ENCODE results near the gene DDX54.
"Not testable (repeated sequence)": the region's sequence is repeated elsewhere in the genome, so short reads cannot be mapped to it uniquely, and the experiment has no call there.

Gene DDX54

GRCh38 chr12:113120670-113121370, 64.5 kb downstream of the DDX54 start:
- Mint-ChIP-seq H3K36me3 (ENCODE audit: low read depth) (peaks cover 2% of the 10 kb centered on the region), H3K27ac (no peak overlapping the region), H3K4me3 (no peak overlapping the region), H3K4me1 (no peaks in the 10 kb centered on the region), H3K9me3 (peaks cover 4% of the 10 kb centered on the region), H3K27me3 (peaks cover 3% of the 10 kb centered on the region)
- ATAC-seq (no peak), DNase-seq (no peak)

DNA sequence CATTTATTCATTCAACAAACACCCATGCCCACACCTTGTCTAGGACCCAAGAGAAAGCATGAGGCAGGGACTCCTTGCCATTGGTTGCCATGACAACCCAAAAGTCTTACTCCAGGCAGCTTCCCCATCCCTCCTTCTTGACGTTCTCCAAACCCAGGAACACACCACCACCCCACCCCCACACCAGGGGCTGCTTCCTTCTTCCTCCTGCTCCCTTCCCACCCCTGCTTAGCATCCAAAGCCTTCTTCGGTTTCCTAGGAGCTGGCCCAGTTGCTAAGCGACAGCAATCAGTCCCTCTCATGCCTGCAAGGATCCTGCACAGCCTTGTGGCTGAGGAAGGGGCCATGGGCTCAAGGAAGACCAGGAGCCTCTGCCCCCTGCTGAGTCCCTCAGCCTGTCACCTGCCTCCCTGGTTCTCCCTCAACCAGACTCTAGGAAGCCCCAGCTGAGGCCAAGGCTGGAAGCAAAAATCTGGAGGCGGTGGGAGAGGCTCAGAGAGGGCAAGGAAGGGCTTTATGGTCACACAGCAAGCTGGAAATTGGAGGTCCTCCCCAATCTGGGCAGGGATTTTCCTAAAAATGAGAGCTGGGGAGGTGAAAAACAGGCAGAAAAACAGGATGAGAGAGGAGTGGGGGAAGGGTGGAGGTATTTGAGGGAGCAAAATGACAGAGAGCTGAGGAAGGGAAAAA, 65.2 kb downstream of the DDX54 start:
- ATAC-seq (no peak), DNase-seq (no peak)
- Mint-ChIP-seq H3K4me3 (no peak overlapping the region), H3K4me1 (no peaks in the 10 kb centered on the region), H3K27ac (no peak overlapping the region), H3K9me3 (peaks cover 4% of the 10 kb centered on the region), H3K36me3 (ENCODE audit: low read depth) (peaks cover 2% of the 10 kb centered on the region), H3K27me3 (peaks cover 3% of the 10 kb centered on the region)

DNA sequence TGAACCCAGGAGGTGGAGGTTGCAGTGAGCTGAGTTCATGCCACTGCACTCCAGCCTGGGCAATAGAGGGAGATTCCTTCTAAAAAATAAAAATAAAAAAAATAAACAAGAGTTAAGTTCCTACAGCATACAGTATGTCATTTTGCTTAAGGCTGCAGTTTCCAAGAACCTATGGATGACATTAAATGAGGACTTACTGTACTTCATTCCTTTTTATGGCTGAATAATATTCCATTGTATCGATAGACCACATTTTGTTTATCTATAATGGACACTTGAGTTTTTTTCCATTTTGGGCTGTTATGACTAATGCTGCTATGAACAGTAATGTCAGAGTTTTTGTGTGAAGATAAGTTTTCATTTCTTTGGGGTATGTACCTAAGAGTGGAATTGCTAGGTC, 67.1 kb downstream of the DDX54 start:
- Mint-ChIP-seq H3K9me3 (peaks cover 4% of the 10 kb centered on the region), H3K27me3 (peaks cover 3% of the 10 kb centered on the region), H3K27ac (no peak overlapping the region), H3K4me3 (no peak overlapping the region), H3K36me3 (ENCODE audit: low read depth) (peaks cover under 1% of the 10 kb centered on the region), H3K4me1 (no peaks in the 10 kb centered on the region)
- ATAC-seq: no peak
- no peak for DNase-seq

GRCh38 chr12:113117684-113118083, 67.6 kb downstream of the DDX54 start:
- DNase-seq; H3K36me3 Mint-ChIP-seq (ENCODE audit: low read depth); H3K4me3 Mint-ChIP-seq: not testable (repeated sequence)

GRCh38 chr12:113116875-113117274, 68.4 kb downstream of the DDX54 start:
- Mint-ChIP-seq H3K27ac (no peak overlapping the region), H3K4me1 (no peaks in the 10 kb centered on the region), H3K9me3 (no peaks in the 10 kb centered on the region), H3K4me3 (no peak overlapping the region), H3K36me3 (ENCODE audit: low read depth) (no peaks in the 10 kb centered on the region), H3K27me3 (peaks cover 3% of the 10 kb centered on the region)
- DNase-seq (no peak), ATAC-seq (no peak)

More at GRCh38 chr12:113117684-113118083, 67.6 kb downstream of the DDX54 start:
- H3K27ac Mint-ChIP-seq, H3K4me1 Mint-ChIP-seq, H3K27me3 Mint-ChIP-seq, H3K9me3 Mint-ChIP-seq: not testable (repeated sequence)
- ATAC-seq: peak; percentile 18

DNA sequence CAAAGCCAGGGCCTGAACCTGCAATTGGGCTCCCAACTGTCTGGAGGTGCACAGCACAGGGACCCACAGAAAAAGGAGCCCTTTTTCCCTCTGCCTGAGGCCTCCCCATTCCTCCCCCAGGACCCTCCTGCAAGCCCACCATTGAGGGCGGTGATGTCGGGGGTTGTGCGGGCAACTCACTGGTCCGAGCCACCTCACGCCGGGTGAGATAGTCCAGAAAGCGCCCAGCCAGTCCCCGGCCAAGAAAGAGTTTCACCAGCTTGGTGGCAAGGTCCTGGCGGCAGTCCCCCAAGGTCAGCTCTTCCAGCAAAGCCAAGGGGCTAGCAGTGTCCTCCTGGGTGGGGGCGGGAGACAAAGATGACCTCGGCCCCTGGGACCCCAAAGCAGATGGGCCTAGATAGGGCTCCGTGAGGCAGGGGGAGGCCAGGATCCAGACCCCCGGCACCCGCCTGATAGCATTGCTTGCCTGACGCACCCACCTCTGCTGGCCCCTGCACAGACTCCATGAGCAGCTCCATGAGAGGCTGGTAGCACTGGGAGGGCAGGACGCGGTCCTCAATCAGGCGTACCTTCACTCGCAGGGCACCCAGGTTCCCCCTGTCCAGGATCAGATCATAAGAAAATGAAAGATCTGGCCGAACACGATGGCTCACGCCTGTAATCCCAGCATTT, 69.7 kb downstream of the DDX54 start:
- ATAC-seq: no peak

DNA sequence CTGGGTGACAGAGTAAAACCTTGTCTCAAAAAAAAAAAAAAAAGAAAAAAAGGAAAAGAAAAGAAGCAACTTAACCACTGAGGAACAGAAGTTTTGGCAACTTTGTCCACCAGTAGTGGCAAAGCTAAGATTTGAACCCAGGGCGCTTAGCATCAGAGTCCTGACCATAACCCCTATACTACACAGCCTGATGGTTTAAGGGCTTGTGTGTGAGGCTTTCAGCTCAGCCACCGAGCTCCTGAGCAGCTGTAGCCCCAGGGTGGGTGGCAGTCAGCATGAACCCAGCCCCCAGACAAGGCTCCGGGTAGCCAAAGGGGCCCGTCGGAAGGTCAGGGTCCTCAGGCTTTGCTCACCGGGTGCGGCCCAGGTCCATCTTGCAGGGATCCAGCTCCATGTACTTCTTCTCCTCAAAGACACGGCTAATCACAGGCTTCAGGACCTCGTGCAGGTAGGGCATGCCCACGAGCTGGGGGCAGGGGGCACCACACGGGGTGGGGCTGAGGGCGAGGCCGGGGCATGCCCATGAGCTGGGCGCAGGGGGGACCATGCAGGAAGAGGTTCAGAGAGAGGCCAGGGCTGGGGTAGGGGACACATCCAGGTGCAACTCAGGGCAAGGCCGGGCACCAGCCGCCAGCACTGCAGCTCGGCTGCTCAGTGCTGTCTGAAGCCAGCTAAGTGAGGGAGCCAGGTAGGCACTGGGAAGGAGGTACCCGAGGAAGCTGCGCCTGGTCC, 70.7 kb downstream of the DDX54 start:
- H3K27ac Mint-ChIP-seq: no peak overlapping the region
- H3K9me3 Mint-ChIP-seq: no peaks in the 10 kb centered on the region
- no peak for ATAC-seq
- no peaks in the 10 kb centered on the region for H3K36me3 Mint-ChIP-seq (ENCODE audit: low read depth)
- peaks cover 6% of the 10 kb centered on the region for H3K4me1 Mint-ChIP-seq
- no peaks in the 10 kb centered on the region for H3K27me3 Mint-ChIP-seq
- no peak overlapping the region for H3K4me3 Mint-ChIP-seq
- DNase-seq: no peak

More for the DNA sequence above, 69.7 kb downstream of the DDX54 start:
- Mint-ChIP-seq H3K4me3 (no peak overlapping the region), H3K4me1 (no peaks in the 10 kb centered on the region), H3K27ac (no peak overlapping the region), H3K36me3 (ENCODE audit: low read depth) (no peaks in the 10 kb centered on the region), H3K9me3 (no peaks in the 10 kb centered on the region), H3K27me3 (peaks cover 3% of the 10 kb centered on the region)
- no peak for DNase-seq

DNA sequence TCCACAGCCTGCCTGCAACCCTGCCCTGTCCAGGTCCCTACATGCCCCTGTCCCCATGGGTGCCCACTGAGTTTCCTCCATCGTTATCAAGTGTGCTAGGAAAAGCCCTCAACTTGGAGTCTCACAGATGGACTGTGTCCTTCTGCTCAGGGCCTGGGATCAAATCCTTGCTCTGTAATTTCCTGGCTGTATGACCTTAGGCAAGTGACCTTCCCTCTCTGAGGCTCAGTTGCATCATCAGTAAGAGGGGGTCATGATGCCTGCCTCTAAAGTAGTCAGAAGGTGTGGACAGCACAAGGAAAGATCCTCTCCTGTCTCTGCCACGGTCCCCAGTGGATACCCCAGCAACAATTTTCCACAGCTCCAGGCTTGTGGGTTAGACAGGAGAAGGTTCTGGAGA, 71.9 kb downstream of the DDX54 start:
- Mint-ChIP-seq H3K4me3 (no peak overlapping the region), H3K4me1 (peaks cover 6% of the 10 kb centered on the region), H3K9me3 (no peaks in the 10 kb centered on the region), H3K36me3 (ENCODE audit: low read depth) (no peaks in the 10 kb centered on the region), H3K27me3 (no peaks in the 10 kb centered on the region), H3K27ac (no peak overlapping the region)
- ATAC-seq (no peak), DNase-seq (no peak)

GRCh38 chr12:113112043-113112899, 73.0 kb downstream of the DDX54 start:
- Mint-ChIP-seq H3K27me3 (no peaks in the 10 kb centered on the region), H3K27ac (no peak overlapping the region)

DNA sequence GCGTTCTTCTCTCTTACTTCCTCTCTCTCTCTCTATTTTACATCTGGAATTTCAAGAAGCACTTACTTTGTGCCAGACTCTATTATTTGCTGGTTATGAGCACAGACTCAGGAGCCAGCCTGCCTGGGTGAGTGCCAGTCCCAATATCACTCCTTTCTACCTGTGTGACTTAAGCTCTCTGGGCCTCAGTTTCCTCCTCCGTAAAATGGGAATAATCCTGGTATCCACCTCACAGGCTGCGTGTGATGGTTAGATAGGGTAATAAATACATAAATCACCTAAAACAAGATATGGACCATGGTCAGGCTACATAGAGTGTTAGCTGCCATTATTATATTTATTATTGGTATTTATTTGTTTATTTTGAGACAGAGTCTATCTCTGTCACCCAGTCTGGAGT, 74.0 kb downstream of the DDX54 start:
- Mint-ChIP-seq H3K36me3 (ENCODE audit: low read depth) (no peaks in the 10 kb centered on the region), H3K4me1 (peaks cover 6% of the 10 kb centered on the region), H3K4me3 (no peak overlapping the region), H3K9me3 (no peaks in the 10 kb centered on the region), H3K27me3 (no peaks in the 10 kb centered on the region), H3K27ac (no peak overlapping the region)
- DNase-seq (no peak), ATAC-seq (no peak)

More at GRCh38 chr12:113112043-113112899, 73.0 kb downstream of the DDX54 start:
- Mint-ChIP-seq H3K36me3 (ENCODE audit: low read depth) (no peaks in the 10 kb centered on the region), H3K4me1 (peaks cover 6% of the 10 kb centered on the region), H3K9me3 (no peaks in the 10 kb centered on the region), H3K4me3 (no peak overlapping the region)
- no peak for ATAC-seq
- no peak for DNase-seq

GRCh38 chr12:113109872-113110599, 75.2 kb downstream of the DDX54 start:
- ATAC-seq: no peak
- peaks cover 6% of the 10 kb centered on the region for H3K4me1 Mint-ChIP-seq
- H3K27ac Mint-ChIP-seq: no peak overlapping the region
- no peaks in the 10 kb centered on the region for H3K9me3 Mint-ChIP-seq
- H3K36me3 Mint-ChIP-seq (ENCODE audit: low read depth): no peaks in the 10 kb centered on the region
- no peaks in the 10 kb centered on the region for H3K27me3 Mint-ChIP-seq
- H3K4me3 Mint-ChIP-seq: no peak overlapping the region
- no peak for DNase-seq

GRCh38 chr12:113109360-113109759, 75.9 kb downstream of the DDX54 start:
- ATAC-seq (no peak), DNase-seq (no peak)
- Mint-ChIP-seq H3K36me3 (ENCODE audit: low read depth) (no peaks in the 10 kb centered on the region), H3K4me1 (peaks cover 6% of the 10 kb centered on the region), H3K27ac (no peak overlapping the region), H3K9me3 (no peaks in the 10 kb centered on the region), H3K27me3 (no peaks in the 10 kb centered on the region), H3K4me3 (no peak overlapping the region)

DNA sequence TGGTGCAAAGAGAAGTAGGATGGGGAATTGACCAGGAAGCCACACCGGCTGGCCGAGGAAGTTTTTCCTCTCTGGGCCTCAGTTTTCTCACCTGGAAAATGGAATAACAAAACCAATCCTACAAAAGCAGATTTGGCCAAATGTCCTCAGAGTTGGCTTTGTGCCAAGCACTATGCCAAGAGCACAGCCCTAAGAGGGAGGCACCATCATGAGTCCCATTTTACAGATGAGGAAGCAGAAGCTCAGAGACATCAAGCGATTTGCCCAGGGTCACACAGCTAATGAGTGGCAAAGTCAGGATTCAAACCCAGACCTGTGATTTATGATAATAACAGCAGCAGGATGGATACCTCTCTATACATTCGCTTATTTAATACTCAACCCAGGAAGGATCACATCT, 77.0 kb downstream of the DDX54 start:
- no peak for DNase-seq
- Mint-ChIP-seq H3K4me3 (no peak overlapping the region), H3K36me3 (ENCODE audit: low read depth) (no peaks in the 10 kb centered on the region), H3K4me1 (peaks cover 12% of the 10 kb centered on the region), H3K9me3 (no peaks in the 10 kb centered on the region), H3K27ac (no peak overlapping the region), H3K27me3 (no peaks in the 10 kb centered on the region)
- ATAC-seq: no peak

All from activated naive CD8-positive, alpha-beta T cell treated with anti-CD3 and anti-CD28 coated beads, Interleukin-2, amount 50 U/mL, for 24 hours (primary cell).